NCI-H2029 treated with DMSO at 0.1 percent for 48 hours (cell line): ENCODE data around the gene CDCA4.
"Not testable (repeated sequence)": the region's sequence is repeated elsewhere in the genome, so short reads cannot be mapped to it uniquely, and the experiment has no call there.

Source experiments
- DNase-seq: peaks from one replicate; lab custom pipeline; 2025; lab: John Stamatoyannopoulos, UW

Gene CDCA4

DNA sequence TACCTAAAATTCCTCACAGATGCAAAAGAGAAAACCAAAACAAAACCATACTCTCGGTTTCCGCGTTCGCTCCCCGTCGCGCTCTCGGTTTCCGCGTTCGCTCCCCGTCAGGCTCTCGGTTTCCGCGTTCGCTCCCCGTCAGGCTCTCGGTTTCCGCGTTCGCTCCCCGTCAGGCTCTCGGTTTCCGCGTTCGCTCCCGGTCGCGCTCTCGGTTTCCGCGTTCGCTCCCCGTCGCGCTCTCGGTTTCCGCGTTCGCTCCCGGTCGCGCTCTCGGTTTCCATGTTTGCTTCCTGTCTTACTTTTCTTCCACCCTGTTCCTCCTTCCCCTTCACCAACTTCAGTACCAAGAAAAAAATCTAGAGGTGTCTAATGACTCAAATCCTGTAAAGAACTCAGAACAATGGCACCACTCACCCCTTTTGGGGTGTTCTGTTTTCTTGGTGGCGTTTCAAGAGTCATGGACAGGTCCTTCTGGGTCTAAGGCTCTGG lies 12.6 kb upstream of the CDCA4 start:
- DNase-seq, result not testable (repeated sequence)

DNA sequence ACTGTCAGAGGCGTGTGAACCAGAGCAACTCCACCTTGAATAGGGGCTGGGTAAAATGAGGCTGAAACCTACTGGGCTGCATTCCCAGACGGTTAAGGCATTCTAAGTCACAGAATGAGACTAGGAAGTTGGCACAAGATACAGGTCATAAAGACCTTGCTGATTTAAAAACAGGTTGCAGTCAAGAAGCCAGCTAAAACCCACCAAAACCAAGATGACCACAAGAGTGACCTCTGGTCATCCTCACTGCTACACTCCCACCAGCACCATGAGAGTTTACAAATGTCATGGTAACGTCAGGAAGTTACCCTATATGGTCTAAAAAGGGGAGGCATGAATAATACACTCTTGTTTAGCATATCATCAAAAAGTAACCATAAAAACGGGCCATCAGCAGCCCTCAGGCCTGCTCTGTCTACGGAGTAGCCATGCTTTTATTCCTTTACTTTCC lies 11.6 kb upstream of the CDCA4 start:
- not testable (repeated sequence) for DNase-seq

DNA sequence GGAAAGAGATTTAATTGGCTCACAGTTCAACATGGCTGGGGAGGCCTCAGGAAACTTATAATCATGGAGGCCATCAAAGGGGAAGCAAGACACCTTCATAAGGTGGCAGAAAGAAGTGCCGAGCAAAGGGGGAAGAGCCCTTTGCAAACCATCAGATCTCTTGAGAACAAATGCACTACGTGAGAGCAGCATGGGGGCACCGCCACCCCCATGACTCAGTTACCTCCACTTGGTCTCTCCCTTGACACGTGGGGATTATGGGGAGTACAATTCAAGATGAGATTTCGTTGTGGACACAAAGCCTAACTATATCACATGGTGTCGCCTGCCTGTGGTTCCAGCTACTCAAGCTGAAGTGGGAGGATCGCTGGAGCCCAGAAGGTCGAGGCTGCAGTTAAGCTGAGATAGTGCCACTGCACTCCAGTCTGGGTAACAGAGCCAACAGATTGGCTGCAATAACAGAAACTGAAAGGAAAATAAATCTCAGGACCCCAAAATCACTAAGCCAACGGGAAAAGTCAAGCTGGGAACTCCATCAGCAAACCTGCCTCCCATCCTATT lies 10.0 kb upstream of the CDCA4 start:
- no peak for DNase-seq

DNA sequence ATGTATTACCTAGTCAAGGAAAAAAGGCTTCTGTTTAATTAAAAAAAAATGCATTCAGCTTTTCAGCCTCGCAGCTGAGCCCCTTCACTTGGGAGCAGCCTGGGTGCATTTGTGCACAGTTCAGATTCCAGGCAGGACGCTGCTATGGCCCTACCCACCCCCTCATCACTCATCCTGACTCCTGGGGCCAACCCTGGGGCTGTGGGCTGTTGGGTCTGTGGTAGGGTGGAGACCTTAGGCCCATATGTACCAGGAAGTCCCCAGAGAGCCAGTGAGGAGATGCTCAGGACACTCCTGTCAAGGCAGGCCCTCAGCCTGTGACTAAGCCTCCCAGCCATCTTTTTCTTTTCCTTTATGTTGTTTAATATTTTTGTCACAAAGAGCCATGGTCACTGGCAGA lies 9.3 kb upstream of the CDCA4 start:
- no peak for DNase-seq

DNA sequence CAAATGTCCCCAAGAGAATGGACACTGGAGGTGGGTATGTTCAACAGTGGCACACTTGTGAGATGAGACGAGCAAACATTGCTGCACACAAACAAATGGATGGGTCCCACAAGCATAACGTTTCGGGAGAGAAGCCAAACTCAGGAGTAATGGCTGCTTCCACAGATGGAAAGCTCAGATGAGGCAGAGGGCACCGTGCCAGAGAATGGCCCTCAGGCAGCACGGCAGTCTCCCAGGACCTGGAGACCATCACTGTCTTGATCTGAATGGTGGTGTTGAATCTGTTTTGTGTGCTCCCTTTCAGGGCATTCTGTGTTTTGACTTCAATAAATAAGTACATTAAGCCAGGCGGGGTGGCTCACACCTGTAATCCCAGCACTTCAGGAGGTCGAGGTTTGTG lies 8.5 kb upstream of the CDCA4 start:
- DNase-seq, result no peak

DNA sequence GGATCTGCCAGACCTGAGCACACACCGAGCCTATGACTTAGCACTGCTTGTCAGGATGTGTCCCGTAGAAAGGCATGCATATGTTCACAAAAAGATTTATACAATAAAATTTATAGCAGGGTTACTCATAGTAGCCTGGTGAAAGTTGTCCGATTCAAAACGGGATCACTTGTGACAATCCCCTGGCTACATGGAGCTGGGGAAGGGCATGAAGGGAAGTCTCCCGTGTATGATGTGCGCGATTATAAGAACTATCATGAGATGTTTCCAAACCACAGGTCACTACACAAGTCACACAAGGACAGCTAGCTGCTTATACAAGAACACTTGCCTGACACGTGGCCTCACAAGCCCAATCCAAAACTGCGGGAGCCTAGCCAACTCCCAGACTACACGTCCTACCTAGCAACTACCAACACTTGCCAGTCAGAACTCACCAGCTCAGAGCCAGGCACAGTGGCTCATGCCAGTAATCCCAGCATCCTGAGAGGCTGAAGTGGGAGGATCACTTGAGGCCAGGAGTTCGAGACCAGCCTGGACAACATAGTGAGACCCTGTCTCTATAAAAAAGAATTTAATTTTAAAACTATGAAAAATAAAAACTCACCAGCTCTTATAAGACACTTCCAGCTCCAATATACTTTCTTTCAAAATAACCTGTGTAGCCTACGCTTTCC lies 7.5 kb upstream of the CDCA4 start:
- DNase-seq, result no peak

DNA sequence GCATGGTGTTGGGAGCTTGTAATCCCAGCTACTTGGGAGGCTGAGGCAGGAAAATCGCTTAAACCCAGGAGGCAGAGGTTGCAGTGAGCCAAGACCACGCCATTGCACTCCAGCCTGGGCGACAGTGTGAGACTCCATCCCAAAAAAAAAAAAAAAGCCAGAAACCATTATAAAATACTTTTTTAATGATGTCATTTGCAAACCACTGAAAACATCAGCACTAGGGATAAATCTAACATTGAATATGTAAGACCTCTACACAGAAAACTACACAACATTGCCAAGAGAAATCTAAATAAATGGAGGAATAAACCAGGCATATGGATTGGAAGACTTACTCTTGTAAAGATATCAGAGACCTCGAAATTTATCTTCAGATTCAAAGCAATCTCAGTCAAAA lies 6.8 kb upstream of the CDCA4 start:
- not testable (repeated sequence) for DNase-seq

DNA sequence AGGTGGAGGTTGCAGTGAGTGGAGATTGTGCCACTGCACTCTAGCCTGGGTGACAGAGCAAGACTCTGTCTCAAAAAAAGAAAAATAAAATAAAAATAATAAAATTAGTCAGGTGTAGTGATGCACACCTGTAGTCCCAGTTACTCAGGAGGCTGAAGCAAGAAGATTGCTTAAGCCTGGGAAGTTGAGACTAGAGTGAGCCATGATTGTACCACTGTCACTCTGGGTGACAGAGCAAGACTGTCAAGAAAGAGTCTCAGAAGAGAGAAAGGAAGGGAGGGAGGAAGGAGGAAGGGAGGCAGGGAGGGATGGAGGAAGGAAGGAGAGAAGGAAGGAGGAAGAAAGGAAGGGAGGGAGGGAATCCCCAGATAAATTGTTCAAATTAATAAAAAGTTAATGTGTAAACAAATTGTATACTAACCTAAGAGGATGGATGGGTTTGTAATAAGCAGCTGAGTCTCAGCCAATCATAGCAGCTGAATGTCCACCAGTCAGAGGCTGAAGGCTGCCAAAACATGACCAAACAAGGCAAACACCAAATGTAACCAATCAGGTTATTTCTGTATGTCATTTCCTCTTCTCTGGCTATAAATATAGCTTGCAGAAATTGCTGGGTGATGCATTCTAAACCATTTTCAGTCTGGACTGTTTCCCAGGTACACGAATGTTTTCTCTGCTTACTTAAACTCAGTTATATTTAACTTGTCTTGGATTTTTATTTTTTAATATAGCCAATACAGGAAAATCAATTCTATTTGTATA lies 6.1 kb upstream of the CDCA4 start:
- no peak for DNase-seq

DNA sequence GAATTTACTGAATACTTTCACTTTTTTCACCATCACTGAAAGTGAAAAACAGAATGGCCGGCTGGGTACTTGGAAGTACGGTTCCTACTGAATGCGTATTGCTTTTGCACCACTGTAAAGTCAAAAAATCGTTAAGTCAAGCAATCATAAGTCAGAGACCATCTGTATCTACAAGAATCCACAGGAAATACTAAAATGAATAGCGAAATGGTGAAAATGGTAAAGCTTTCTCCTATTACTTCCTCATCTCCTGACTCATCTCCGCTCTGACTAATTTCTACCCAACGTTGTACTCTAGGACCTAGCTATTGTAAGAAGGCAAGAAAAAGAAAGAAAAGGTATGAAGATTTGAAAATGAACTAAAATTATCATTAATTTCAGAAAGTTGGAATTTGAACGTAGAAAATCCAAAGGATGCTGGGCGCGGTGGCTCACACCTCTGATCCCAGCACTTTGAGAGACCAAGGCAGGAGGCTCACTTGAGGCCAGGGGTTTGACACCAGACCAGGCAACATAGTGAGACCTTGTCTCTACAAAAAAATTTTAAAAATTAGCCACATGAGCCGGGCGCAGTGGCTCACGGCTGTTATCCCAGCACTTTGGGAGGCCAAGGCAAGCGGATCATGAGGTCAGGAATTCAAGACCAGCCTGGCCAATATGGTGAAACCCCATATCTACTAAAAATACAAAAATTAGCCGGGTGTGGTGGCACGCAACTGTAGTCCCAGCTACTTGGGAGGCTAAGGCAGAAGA lies 5.3 kb upstream of the CDCA4 start:
- DNase-seq, result no peak

DNA sequence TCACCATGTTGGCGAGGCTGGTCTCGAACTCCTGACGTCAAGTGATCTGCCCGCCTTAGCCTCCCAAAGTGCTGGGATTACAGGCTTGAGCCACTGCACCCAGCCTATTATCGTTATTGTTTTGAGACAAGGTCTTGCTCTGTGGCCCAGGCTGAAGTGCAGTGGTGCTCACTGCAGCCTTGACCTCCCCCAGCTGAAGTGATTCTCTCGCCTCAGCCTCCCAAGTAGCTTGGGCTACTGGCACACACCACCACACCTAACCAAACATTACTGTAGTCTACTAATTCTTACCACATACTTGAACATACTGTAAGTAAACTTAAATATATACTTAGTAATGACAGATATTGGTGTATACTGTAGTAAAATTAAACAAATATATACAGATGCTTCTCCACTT lies 4.5 kb upstream of the CDCA4 start:
- no peak for DNase-seq

DNA sequence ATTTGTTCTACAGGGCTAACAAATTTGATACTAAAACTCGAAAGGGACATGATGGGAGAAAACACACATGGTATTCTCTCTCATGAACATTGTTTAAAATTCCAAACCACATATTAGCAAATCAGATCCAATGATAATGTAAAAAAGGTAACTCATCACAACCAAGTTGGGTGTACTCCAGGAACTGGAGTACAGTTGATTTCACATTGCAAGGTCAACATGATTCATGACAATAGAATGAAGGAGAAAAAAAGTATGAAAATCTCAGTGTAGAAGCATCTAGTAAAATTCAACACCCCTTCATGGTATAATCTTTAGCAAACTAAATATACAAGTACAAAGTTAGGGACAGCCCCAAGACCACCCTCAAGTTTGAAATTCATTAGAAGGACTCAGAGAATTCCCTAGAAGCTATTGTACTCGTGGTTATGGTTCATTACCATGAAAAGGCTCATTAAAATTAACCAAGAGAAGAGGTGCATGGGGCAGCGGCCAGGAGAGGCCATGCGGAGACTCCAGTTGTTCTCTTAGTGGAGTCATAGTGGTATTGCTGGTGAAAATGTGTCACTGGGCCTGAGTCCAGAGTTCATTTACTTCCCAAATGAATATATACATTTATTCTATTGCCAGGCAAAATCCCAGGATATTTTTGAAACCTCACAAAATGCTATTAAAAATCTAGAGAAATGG lies 3.1 kb upstream of the CDCA4 start:
- no peak for DNase-seq

DNA sequence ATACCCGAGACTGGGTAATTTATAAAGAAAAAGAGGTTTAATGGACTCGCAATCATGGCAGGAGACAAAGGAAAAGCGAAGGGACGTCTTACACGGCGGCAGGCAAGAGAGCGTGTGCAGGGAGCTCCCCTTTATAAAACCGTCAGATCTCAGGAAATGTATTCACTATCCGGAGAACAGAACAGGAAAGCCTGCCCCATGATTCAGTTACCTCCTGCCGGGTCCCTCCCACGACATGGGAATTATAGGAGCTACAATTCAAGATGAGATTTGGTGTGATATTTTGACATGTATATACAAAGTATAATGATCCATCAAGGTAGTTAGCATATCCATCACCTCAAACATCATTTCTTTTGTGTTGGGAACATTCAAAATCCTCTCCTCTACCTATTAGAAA lies 2.3 kb upstream of the CDCA4 start:
- no peak for DNase-seq

DNA sequence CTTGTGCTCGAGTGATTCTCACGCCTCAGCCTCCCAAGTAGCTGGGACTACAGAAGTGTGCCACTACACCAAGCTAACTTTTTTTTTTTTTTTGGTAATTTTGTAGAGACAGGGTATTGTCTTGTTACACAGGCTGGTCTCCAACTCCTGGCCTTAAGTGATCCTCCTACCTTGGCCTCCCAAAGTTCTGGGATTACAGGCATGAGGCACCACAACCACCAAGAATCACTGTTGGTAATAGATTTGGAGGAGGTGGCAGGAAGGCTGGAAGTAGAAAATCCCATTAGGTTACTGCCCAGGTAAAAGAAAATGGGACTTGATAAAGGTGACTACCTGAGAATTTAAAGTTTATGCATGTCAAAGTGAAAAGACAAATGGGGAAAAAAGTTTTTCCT lies 1.4 kb upstream of the CDCA4 start:
- no peak for DNase-seq

DNA sequence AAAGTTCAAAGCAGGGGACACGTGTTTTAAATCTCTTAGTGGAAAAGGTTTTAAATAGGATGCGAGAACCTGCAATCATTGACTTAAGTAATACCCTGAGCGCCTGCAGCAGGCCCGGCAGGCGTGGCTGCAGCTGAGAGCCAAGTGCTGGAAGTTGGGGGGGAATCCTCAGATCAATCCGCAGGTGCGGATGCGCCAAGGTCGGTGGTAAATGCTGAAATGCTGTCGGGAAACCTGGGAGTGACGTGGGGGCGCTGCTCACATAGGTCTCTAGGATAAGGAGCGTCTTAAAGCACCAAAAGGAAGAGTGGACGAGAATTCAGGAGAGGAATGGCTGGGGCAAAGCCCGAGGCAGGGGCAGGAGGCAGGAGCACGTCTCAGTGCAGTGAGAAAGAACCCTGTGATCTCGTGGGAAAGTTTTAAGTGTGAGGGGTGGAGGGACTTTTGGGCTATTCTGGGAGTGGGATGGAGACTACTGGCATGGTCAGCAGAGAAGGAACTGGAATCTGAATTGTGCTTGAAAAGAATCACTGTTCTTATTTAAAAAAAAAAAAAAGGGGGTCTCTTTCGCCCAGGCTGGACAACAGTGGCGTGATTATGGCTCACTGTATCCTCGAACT lies 883 bp upstream of the CDCA4 start:
- DNase-seq, result no peak

DNA sequence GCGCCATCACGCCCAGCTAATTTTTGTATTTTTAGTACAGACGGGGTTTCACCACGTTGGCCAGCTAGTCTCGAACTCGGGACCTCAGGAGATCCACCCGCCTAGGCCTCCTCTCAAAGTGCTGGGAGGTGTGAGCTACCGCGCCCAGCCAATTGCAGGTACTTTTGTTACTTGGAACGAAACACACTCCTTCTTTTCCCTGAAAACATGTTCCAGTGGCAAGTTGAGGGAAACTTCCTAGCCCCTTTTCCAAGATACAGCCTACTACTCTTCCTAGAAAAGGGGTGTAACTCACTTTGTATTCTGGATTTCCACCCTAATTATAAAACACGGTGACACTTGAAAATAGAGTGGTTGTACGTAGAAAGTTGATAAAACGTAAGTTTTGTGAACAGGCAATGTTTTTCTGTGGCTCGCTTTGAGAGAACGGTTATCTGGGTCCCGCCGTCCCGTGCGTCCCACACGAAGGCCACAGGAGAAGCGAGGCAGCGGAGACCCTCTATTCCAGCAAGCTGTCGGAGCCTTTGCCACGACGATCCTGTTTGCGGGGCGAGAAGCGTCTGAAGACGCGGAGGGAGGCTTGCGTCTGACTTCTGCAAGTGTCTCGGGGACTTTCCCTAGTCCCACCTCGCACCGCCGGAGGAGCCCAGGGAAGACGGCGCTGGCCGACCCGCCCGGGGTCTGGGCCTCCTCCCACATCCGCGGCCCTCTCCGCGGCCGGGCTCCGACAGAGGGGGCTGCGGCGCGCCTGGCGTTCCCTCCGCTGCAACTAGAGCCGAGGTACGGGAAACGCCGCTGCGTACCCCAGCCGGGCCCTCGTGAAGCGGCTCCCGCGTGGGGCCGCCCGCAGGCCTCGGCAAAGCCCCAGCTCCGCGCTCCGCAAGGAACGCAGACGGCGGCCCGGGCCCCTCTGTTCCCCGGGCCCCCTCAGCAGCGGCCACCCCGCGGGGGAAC lies 745 bp downstream of the CDCA4 start:
- DNase-seq, result no peak

DNA sequence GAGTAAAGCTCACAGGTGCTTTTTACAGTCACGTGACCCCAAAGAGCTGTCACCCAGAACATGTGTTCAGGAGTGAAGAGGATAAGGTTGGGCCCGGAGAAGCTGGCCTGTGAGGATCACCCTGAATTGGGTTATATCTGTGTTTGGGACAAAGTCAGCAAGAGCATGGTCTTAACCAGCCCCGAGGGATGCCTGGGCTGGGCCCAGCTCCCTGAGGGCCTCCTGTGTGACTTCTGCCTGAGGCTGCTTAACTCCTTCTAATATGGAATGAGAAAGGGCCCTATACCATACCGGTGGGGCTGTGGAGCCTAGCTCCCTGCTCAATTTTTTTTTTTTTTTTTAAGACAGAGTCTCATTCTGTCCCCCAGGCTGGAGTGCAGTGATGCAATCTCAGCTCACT lies 2.5 kb downstream of the CDCA4 start:
- no peak for DNase-seq

DNA sequence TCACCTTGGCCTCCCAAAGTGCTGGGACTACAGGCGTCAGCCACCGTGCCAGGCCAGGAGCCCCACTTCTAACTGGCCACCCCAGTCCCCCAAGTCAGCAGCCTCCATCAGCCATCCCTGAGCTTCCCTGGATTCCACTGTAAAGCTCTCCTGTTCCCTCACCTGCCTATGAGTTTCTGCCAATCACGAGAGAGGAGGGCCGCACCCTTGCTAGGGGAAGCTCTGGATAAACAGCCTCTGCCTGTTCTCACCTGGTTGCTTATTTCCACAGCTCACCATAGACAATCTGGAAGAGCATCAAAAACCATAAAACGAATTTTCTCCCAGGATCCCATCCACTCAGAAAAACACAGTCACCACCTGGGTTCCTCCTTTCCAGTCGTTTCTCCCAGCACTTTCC lies 5.0 kb downstream of the CDCA4 start:
- DNase-seq, result no peak

DNA sequence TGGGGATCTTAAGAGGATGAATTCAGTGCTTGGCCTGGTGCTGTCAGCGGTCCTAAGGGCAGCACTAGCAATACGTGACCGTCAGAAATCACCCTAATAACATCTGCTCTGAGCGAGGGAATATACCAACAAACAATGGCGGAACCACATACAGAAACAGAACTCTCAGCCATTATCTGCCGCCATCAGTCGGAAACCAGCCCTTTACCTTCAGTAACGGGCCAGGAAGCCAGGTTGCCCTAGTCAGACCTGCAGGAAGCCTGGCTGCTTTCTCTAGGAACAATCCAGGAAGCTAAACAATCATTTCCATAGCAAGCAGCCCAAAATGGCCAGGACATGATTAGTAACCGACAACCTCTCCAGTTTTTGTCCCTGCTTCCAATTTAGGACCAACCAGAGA lies 5.6 kb downstream of the CDCA4 start:
- no peak for DNase-seq

DNA sequence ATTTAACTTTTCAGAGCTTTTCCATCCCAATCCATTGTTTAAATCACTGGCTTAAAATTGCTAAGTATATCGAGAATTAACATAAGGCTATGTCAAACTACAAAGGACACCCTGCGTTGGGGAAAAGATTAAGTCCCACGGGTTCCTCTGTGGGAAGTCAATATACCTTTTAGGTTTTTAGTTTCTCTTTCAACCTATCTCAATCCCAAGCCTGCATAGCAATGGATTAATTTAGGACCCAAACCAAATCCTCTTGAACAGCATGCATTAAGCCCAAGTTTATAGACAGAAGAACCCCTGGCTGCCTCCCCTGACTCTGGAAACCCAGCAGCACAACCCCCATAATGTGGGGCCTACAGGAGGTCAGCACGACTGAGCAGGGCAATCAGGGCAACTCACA lies 6.3 kb downstream of the CDCA4 start:
- DNase-seq, result no peak

DNA sequence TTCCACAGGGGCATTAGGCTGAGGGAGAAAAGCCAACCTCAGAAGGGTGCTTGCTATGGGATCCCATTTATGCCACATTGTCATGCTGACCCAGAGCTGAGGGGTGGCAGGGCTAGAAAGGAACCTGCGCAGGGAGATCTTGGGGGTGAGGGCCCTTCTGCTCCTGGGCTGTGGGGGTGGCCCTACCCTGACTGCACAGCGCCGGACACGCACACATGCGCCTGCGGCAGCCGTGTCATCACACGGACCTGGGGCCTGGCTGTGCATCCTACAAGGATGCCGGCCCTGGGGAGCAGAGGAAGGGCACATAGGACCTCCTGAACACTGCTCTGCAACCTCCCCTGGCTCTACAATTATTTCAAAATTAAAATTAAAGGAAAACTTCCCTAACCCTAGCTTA lies 6.9 kb downstream of the CDCA4 start:
- DNase-seq, result no peak
